ENCODE measurements around the gene PPP1R10. TPM values are rescaled to one million over a fixed set of nuclear protein-coding genes. Genes with fewer than 3 reads are reported as not detected.

Gene PPP1R10
- total RNA-seq, 1 donor from 2014 or later, result 112 TPM

DNA sequence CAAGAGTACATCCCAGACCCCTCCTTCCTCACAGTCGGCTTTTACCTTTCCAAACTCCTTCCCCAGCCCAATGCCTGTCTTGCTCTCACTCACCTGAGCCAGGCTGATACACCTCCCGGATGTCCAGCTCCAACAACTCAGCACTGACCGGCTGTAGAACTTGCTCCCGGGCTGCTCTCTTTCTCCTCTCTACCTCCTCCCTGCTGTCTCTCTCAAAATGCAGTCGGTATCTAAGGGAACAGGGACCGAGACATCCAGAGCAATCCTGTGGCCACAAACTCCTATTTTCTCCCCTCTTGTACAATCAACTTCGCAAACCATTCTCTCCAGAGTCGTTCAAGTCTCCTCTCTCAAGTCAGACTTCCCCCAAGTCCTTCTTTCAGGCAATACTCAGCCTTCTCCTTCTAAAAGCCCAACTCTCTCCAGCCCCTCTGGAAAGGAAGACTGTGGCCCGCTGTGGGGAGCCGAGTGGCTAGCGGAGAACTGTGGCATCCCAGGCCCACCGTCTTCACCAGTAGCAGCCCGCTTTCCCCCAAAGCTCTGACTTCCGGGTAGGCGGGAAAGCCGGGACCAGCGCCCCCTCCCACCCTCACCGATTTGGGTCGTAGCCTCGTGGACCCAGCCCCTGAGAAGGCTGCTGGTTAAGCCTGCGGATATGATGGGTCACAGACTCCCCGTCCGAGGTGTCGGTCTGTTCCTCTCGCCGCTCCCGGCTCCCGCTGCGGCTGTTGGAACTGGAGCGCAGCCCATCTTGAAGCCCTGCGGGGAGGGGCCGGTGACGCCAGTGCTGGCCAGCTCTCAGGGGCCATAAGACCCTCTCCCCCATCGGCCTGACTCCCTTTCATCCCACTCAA lies 61.9 kb downstream of the PPP1R10 start:
- no peak for DNase-seq
- H3K4me3 Mint-ChIP-seq, result peak overlapping the region; percentile 94
- ChIA-PET POLR2A (interaction anchor here (0.6 to 5.3 kb wide), 21 partner anchors 11 to 1169 kb away, joined by 3 to 63 read pairs (median 5); partner anchors contain the start of genes ABCF1, MDC1, MRPS18B and PPP1R10), CTCF (interaction anchor here (0.9 to 3.2 kb wide), 5 partner anchors 10 to 73 kb away, joined by 4 to 15 read pairs (median 5); no protein-coding TSS in a partner anchor)
- TF ChIP-seq, protein P1, sequence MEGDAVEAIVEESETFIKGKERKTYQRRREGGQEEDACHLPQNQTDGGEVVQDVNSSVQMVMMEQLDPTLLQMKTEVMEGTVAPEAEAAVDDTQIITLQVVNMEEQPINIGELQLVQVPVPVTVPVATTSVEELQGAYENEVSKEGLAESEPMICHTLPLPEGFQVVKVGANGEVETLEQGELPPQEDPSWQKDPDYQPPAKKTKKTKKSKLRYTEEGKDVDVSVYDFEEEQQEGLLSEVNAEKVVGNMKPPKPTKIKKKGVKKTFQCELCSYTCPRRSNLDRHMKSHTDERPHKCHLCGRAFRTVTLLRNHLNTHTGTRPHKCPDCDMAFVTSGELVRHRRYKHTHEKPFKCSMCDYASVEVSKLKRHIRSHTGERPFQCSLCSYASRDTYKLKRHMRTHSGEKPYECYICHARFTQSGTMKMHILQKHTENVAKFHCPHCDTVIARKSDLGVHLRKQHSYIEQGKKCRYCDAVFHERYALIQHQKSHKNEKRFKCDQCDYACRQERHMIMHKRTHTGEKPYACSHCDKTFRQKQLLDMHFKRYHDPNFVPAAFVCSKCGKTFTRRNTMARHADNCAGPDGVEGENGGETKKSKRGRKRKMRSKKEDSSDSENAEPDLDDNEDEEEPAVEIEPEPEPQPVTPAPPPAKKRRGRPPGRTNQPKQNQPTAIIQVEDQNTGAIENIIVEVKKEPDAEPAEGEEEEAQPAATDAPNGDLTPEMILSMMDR (IDR thresholded peaks at IDR 0.05), result no peak
- peak overlapping the region; percentile 97 for H3K27ac Mint-ChIP-seq
- peaks cover 73% of the 10 kb centered on the region for H3K36me3 Mint-ChIP-seq (ENCODE audit: low read depth)
- no peak for ATAC-seq (ENCODE audit: low read depth)
- no peaks in the 10 kb centered on the region for H3K9me3 Mint-ChIP-seq
- H3K4me1 Mint-ChIP-seq, result peaks cover 39% of the 10 kb centered on the region
- intact Hi-C loops (cut with micrococcal nuclease), result loop anchor here (5.0 to 10.0 kb wide), 2 partner anchors 340 to 488 kb away; partner anchors contain the start of genes PPP1R11 and TRIM26
- no peaks in the 10 kb centered on the region for H3K27me3 Mint-ChIP-seq

DNA sequence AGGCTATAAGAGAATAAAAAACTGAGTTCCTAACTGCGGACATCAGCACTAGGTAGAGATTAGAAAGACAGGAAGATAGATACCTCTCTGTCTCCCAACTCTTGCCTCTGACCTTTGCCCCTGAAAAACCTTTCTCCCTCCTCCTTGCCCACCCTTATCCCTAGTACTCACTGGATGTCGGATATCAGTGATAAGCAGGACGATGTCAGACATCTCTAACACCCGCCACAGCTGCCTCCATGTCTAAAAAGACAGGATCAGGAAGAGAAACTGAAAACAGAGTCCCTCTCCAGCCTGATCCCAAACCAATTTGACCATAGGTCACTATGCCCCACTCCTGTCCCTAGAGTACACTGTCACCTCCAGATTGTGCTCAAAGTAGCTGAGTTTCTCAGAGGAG lies 62.6 kb downstream of the PPP1R10 start:
- no peaks in the 10 kb centered on the region for H3K9me3 Mint-ChIP-seq
- POLR2A ChIA-PET, result interaction anchor here (0.5 to 5.3 kb wide), 10 partner anchors 10 to 104 kb away, joined by 3 to 63 read pairs (median 6); partner anchors contain the start of gene ABCF1
- CTCF ChIA-PET, result interaction anchor here (1.2 to 3.2 kb wide), 2 partner anchors 9 to 16 kb away, joined by 4 to 15 read pairs; no protein-coding TSS in a partner anchor
- peak overlapping the region; percentile 94 for H3K4me3 Mint-ChIP-seq
- TF ChIP-seq, protein P1 (IDR thresholded peaks at IDR 0.05), result no peak
- intact Hi-C loops (cut with micrococcal nuclease), result loop anchor here (10.0 kb wide), 1 partner anchor 340 kb away; the partner anchor contains the start of gene TRIM26
- H3K27ac Mint-ChIP-seq, result no peak overlapping the region
- H3K4me1 Mint-ChIP-seq, result peaks cover 34% of the 10 kb centered on the region
- ATAC-seq (ENCODE audit: low read depth) (no peak), DNase-seq (no peak)
- H3K36me3 Mint-ChIP-seq (ENCODE audit: low read depth), result peaks cover 75% of the 10 kb centered on the region
- no peaks in the 10 kb centered on the region for H3K27me3 Mint-ChIP-seq

Other genes with a start within 250 kb of the PPP1R10 start
- gene HLA-E, start 127.7 kb downstream of the PPP1R10 start, total RNA-seq, result 737 and 740 TPM in 2 replicates
- 67.2 and 67.4 TPM in 2 replicates for gene GNL1, start 60.8 kb downstream of the PPP1R10 start, total RNA-seq
- 24.1 and 29.5 TPM in 2 replicates for gene PRR3, start 59.9 kb downstream of the PPP1R10 start, total RNA-seq
- gene ABCF1, start 45.8 kb downstream of the PPP1R10 start, total RNA-seq, result 93.7 and 94.5 TPM in 2 replicates
- 57.7 and 61.2 TPM in 2 replicates for gene MRPS18B, start 597 bp upstream of the PPP1R10 start, total RNA-seq
- 6.9 and 10.3 TPM in 2 replicates for gene ATAT1, start 9.6 kb upstream of the PPP1R10 start, total RNA-seq
- 21.6 and 35.6 TPM in 2 replicates for gene C6orf136, start 29.9 kb upstream of the PPP1R10 start, total RNA-seq
- gene DHX16, start 55.8 kb upstream of the PPP1R10 start, total RNA-seq, result 42.3 and 50.4 TPM in 2 replicates
- gene PPP1R18, start 69.4 kb upstream of the PPP1R10 start, total RNA-seq, result 96.8 and 104 TPM in 2 replicates
- gene NRM, start 73.7 kb upstream of the PPP1R10 start, total RNA-seq, result 17.4 and 17.8 TPM in 2 replicates
- 62.4 and 65.6 TPM in 2 replicates for gene MDC1, start 100.0 kb upstream of the PPP1R10 start, total RNA-seq
- gene TUBB, start 103.1 kb upstream of the PPP1R10 start, total RNA-seq, result 700 and 725 TPM in 2 replicates
- 49.1 and 52.0 TPM in 2 replicates for gene FLOT1, start 125.4 kb upstream of the PPP1R10 start, total RNA-seq
- 3.0 and 3.3 TPM in 2 replicates for gene IER3, start 127.3 kb upstream of the PPP1R10 start, total RNA-seq

Measured in activated B cell treated with CpG ODN at 0.5 μM for 24 hours (primary cell).